Endothelial cell of umbilical vein (primary cell): ENCODE results near the gene TEF. TPM values are rescaled to one million over a fixed set of nuclear protein-coding genes. Genes with fewer than 3 reads are reported as not detected.

Experiments
- BruUV-seq: library from RNA; stranded (reverse); fragments of 400-500 nt; replicated peaks from 2 replicates; lab custom pipeline; 2021; lab: Mats Ljungman, UMichigan
- CTCF ChIA-PET: fragments of 300-600, 350-600 bp; sonication (Branson Sonifier 250); formaldehyde crosslinking; loops from one replicate; lab custom pipeline; 2021; ENCODE audit warnings: antibody characterized with exemption, inconsistent platforms; lab: Charles Lee
- POLR2A ChIA-PET: fragments of 300-600, 350-600 bp; sonication (Branson Sonifier 250); formaldehyde crosslinking; loops from one replicate; lab custom pipeline; 2021; ENCODE audit warnings: antibody characterized with exemption, inconsistent platforms; lab: Charles Lee
- DNase-seq: peaks from one replicate; pipeline ENCODE4 v3.0.0-alpha.2; 2011; ENCODE audit warnings: low read depth, low spot score
- FAIRE-seq: peaks from 2 replicates; lab custom pipeline; 2011; peaks lifted over from hg19 to GRCh38; lab: Jason Lieb, UNC
- H2AFZ ChIP-seq: 2 replicates; pipeline ENCODE4 v1.6.0; 2012; ENCODE audit warnings: low read depth, low read length, control low read depth, inconsistent platforms
- H3K27ac ChIP-seq: 2 replicates; pipeline ENCODE4 v1.5.1; 2011; ENCODE audit warnings: low read depth, mild to moderate bottlenecking, control low read depth, low read length, moderate library complexity; ENCODE audit not compliant: insufficient read depth
- H3K27me3 ChIP-seq, 2 experiments: 2 replicates each; pipeline versions ENCODE4 v1.6.0 to v1.6.1; 2011; ENCODE audit warnings: low read length in 2 of 2, mixed read lengths in 1 of 2; ENCODE audit not compliant: control insufficient read depth in 2 of 2, insufficient read depth in 2 of 2
- H3K36me3 ChIP-seq, 2 experiments: 2 replicates in 1 of 2; 3 replicates in 1 of 2; pipeline ENCODE4 v1.5.1; 2011; ENCODE audit warnings: low read length in 2 of 2, mild to moderate bottlenecking in 1 of 2, moderate library complexity in 1 of 2; ENCODE audit not compliant: control insufficient read depth in 2 of 2, insufficient read depth in 2 of 2; ENCODE audit errors: extremely low read depth in 1 of 2
- H3K4me1 ChIP-seq: 3 replicates; pipeline ENCODE4 v1.5.1; 2011; ENCODE audit warnings: mild to moderate bottlenecking, low read length; ENCODE audit not compliant: control insufficient read depth, insufficient read depth; ENCODE audit errors: extremely low read depth
- H3K4me2 ChIP-seq: 2 replicates; pipeline ENCODE4 v1.6.1; 2011; ENCODE audit warnings: low read length, control low read depth, mixed read lengths; ENCODE audit not compliant: insufficient read depth
- H3K4me3 ChIP-seq, 3 experiments: fragments of 200-600 bp in 1 of 3; sonication (generic), shearing (Covaris generic) in 1 of 3; replicated peaks in 1 of 3; 2 replicates each; pipeline ENCODE4 v1.5.1; 2011 to 2016; ENCODE audit warnings: control low read depth in 3 of 3, low read length in 3 of 3, mild to moderate bottlenecking in 2 of 3, inconsistent platforms in 1 of 3, low read depth in 1 of 3, moderate library complexity in 1 of 3; ENCODE audit not compliant: insufficient read depth in 1 of 3
- H3K79me2 ChIP-seq: 2 replicates; pipeline ENCODE4 v1.6.0; 2012; ENCODE audit warnings: low read length, inconsistent platforms; ENCODE audit not compliant: control insufficient read depth, insufficient read depth
- H3K9ac ChIP-seq: replicated peaks from 2 replicates; pipeline ENCODE3; 2011; ENCODE audit warnings: low read length, control low read depth; ENCODE audit not compliant: insufficient read depth; ENCODE audit errors: extremely low read depth
- H3K9me1 ChIP-seq: replicated peaks from 3 replicates; pipeline ENCODE4 v1.6.0; 2011; ENCODE audit warnings: mild to moderate bottlenecking, low read length; ENCODE audit not compliant: control insufficient read depth, insufficient read depth; ENCODE audit errors: extremely low read depth
- H3K9me3 ChIP-seq: replicated peaks from 2 replicates; pipeline ENCODE4 v1.5.1; 2012; ENCODE audit warnings: low read length, inconsistent platforms; ENCODE audit not compliant: control insufficient read depth, insufficient read depth
- H4K20me1 ChIP-seq: replicated peaks from 2 replicates; pipeline ENCODE3; 2011; ENCODE audit warnings: mild to moderate bottlenecking, low read length; ENCODE audit not compliant: control insufficient read depth, insufficient read depth; ENCODE audit errors: extremely low read depth
- EZH2 ChIP-seq: IDR thresholded peaks from 2 replicates; pipeline ENCODE4 v1.6.1; 2012; ENCODE audit warnings: borderline replicate concordance, low read depth, mild to moderate bottlenecking, moderate library complexity, low read length, inconsistent platforms; ENCODE audit not compliant: severe bottlenecking
- FOS ChIP-seq: IDR thresholded peaks from 2 replicates; pipeline ENCODE4 v1.6.1; 2011; ENCODE audit warnings: mild to moderate bottlenecking, low read length, moderate library complexity, borderline replicate concordance; ENCODE audit not compliant: insufficient read depth
- GATA2 ChIP-seq: IDR thresholded peaks from 2 replicates; pipeline ENCODE4 v1.7.0; 2011; ENCODE audit warnings: low read depth, mild to moderate bottlenecking, moderate library complexity, mixed read lengths, low read length; ENCODE audit not compliant: insufficient read length, insufficient read depth
- JUN ChIP-seq: IDR thresholded peaks from 2 replicates; pipeline ENCODE4 v1.6.1; 2011; ENCODE audit warnings: borderline replicate concordance, low read depth; ENCODE audit not compliant: insufficient read length, insufficient read depth
- MYC ChIP-seq: IDR thresholded peaks from one replicate; pipeline ENCODE4 v1.6.1; 2011; ENCODE audit warnings: mild to moderate bottlenecking, low read depth, low read length
- POLR2A ChIP-seq: IDR thresholded peaks from 2 replicates; pipeline ENCODE4 v1.6.1; 2012; ENCODE audit warnings: low read depth, mild to moderate bottlenecking, control low read depth, low read length
- POLR2AphosphoS5 ChIP-seq: IDR thresholded peaks from 2 replicates; pipeline ENCODE4 v1.6.1; 2012; ENCODE audit warnings: low read depth, mild to moderate bottlenecking, control low read depth, low read length, moderate library complexity; ENCODE audit not compliant: insufficient read depth
- dilution Hi-C: fragments of 300-500 bp; cut with MboI; formaldehyde crosslinking; loops from one replicate; pipeline ENCODE4 v1.15.0; 2019; ENCODE audit warnings: low sequenced_read_pairs; ENCODE audit not compliant: extremely low pct_ligation_motif_present
- intact Hi-C: fragments of 100-400 bp; cut with micrococcal nuclease; formaldehyde crosslinking; loops from one replicate; pipeline ENCODE4 v1.10.0; 2022
- polyA plus RNA-seq, 4 experiments: library from polyadenylated mRNA; depleted of rRNA in 3 of 4; stranded (reverse) in 3 of 4; unstranded in 1 of 4; fragments of >200 nt; gene quantifications; 2 replicates each; pipeline versions ENCODE4 v1.2.1 to v1.2.3, GENCODE V29; 2011 to 2012; ENCODE audit warnings: missing spikeins in 1 of 4
- total RNA-seq: library from RNA; stranded (reverse); gene quantifications from 2 replicates; pipeline ENCODE4 v1.2.3, GENCODE V29; 2021
- TF ChIP-seq, protein P1 (sequence below), 2 donors: IDR thresholded peaks; 1 replicate in 1 of 2; 2 replicates in 1 of 2; pipeline ENCODE4 v1.5.1; 2011; ENCODE audit warnings: low read length in 2 of 2, mild to moderate bottlenecking in 2 of 2, moderate library complexity in 2 of 2, control low read depth in 1 of 2, inconsistent platforms in 1 of 2, low read depth in 1 of 2; ENCODE audit not compliant: insufficient read depth in 1 of 2; ENCODE audit errors: extremely low read depth in 1 of 2
- TF ChIP-seq, protein P2 (sequence below): IDR thresholded peaks from 2 replicates; pipeline ENCODE4 v1.6.1; 2011; ENCODE audit not compliant: insufficient read depth, insufficient read length

Gene TEF
- total and polyA plus RNA-seq, 2 donors (not counting 3 experiments of a cell fraction or from before 2014, with no cell fraction given) = 2.2 to 4.0 TPM

DNA sequence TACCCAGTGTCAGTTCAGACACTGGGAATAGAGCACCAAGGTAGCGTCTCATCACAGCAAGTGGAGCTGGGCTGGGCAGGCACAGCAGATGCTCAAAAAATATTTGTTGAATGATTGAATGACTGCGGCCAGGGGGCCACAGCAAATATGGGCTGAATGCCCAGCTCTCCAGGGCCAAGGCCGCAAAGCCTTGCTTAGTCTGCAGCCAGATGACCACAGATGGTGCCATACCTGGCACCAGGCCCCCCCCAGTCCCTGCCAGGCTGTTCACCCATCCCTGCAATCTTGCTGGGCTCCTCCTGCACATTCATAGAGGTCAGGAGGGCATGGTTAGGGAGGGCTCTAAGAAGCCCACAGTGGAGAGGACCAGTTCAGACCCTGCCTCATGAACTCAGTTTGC is 47.5 kb upstream of the TEF start:
- Histone ChIP-seq H3K27ac (no peak overlapping the region), H3K9ac (no peak overlapping the region), H3K27me3 (no peaks in the 10 kb centered on the region), H2AFZ (no peak overlapping the region), H3K9me1 (no peaks in the 10 kb centered on the region), H3K4me2 (no peak overlapping the region), H3K9me3 (no peaks in the 10 kb centered on the region), H3K36me3 (peaks cover 13 to 57% of the 10 kb centered on the region in 2 experiments), H3K79me2 (no peaks in the 10 kb centered on the region), H3K4me1 (no peaks in the 10 kb centered on the region), H3K4me3 (no peak overlapping the region), H4K20me1 (no peaks in the 10 kb centered on the region)
- dilution Hi-C loops = no loop called here
- POLR2A ChIA-PET = no interaction called here
- TF ChIP-seq, protein P1, sequence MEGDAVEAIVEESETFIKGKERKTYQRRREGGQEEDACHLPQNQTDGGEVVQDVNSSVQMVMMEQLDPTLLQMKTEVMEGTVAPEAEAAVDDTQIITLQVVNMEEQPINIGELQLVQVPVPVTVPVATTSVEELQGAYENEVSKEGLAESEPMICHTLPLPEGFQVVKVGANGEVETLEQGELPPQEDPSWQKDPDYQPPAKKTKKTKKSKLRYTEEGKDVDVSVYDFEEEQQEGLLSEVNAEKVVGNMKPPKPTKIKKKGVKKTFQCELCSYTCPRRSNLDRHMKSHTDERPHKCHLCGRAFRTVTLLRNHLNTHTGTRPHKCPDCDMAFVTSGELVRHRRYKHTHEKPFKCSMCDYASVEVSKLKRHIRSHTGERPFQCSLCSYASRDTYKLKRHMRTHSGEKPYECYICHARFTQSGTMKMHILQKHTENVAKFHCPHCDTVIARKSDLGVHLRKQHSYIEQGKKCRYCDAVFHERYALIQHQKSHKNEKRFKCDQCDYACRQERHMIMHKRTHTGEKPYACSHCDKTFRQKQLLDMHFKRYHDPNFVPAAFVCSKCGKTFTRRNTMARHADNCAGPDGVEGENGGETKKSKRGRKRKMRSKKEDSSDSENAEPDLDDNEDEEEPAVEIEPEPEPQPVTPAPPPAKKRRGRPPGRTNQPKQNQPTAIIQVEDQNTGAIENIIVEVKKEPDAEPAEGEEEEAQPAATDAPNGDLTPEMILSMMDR (IDR thresholded peaks at IDR 0.05; ENCODE audit: extremely low read depth in 1 of 2, insufficient read depth in 1 of 2, low read depth in 1 of 2, low read length in 2 of 2) = no peak
- no peak for TF ChIP-seq GATA2
- BruUV-seq = no TSS peak
- CTCF ChIA-PET = no interaction called here
- intact Hi-C loops = no loop called here
- no peak for DNase-seq
- no peak for FAIRE-seq

DNA sequence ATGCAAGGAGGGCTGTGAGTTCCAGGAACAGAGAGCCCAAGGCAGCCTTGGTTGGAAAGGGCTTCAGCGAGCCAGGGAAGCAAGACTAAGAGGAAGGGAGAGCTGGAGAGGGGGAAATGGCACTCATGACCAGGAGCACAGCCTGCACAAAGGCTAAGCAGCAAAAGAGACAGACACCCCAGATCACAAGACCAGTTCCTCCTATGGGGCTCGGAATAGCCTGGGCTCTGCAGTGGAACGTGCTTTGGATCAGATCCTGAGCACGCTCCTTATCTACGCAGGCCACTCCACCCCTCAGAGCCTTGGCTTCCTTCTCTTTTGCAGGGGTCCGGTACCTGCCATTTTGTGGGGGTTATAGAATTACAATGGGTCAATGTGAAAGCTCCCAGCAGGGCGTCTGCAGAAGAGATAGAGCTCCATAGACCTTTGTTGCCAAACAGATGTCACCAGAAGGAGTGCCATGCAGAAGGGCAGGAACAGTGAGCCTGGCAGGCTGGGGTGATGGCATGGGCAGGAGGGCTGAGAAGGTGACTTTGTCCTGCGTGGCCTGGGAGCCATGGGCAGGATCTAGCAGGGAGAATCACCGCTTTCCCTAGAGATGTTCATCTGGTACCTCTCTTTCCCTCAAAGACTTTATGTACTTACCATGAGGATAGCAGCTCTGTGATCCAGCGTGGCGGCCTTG is 46.6 kb upstream of the TEF start:
- no peak for FAIRE-seq

More for the DNA sequence above, 46.6 kb upstream of the TEF start:
- Histone ChIP-seq H3K27ac (no peak overlapping the region), H3K27me3 (no peaks in the 10 kb centered on the region), H3K9me3 (no peaks in the 10 kb centered on the region), H4K20me1 (no peaks in the 10 kb centered on the region), H3K79me2 (no peaks in the 10 kb centered on the region), H3K9me1 (no peaks in the 10 kb centered on the region), H2AFZ (no peak overlapping the region), H3K4me3 (no peak overlapping the region), H3K36me3 (peaks cover 12 to 57% of the 10 kb centered on the region in 2 experiments), H3K4me1 (peaks cover 7% of the 10 kb centered on the region), H3K9ac (no peak overlapping the region), H3K4me2 (no peak overlapping the region)
- DNase-seq = no peak
- ChIA-PET POLR2A (no interaction called here), CTCF (no interaction called here)
- no TSS peak for BruUV-seq
- intact Hi-C loops = no loop called here
- no peak for TF ChIP-seq JUN
- no peak for TF ChIP-seq FOS
- TF ChIP-seq, protein P2, sequence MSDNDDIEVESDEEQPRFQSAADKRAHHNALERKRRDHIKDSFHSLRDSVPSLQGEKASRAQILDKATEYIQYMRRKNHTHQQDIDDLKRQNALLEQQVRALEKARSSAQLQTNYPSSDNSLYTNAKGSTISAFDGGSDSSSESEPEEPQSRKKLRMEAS = no peak
- no peak for TF ChIP-seq GATA2
- TF ChIP-seq POLR2A = no peak
- TF ChIP-seq MYC = no peak
- no peak for TF ChIP-seq POLR2AphosphoS5
- TF ChIP-seq, protein P1 (IDR thresholded peaks at IDR 0.05; ENCODE audit: extremely low read depth in 1 of 2, insufficient read depth in 1 of 2, low read depth in 1 of 2, low read length in 2 of 2) = no peak
- no peak for TF ChIP-seq EZH2
- dilution Hi-C loops = no loop called here
